ENCODE results near the gene MYADML2.
"Not testable (repeated sequence)": the region's sequence is repeated elsewhere in the genome, so short reads cannot be mapped to it uniquely, and the experiment has no call there.

Gene MYADML2

DNA sequence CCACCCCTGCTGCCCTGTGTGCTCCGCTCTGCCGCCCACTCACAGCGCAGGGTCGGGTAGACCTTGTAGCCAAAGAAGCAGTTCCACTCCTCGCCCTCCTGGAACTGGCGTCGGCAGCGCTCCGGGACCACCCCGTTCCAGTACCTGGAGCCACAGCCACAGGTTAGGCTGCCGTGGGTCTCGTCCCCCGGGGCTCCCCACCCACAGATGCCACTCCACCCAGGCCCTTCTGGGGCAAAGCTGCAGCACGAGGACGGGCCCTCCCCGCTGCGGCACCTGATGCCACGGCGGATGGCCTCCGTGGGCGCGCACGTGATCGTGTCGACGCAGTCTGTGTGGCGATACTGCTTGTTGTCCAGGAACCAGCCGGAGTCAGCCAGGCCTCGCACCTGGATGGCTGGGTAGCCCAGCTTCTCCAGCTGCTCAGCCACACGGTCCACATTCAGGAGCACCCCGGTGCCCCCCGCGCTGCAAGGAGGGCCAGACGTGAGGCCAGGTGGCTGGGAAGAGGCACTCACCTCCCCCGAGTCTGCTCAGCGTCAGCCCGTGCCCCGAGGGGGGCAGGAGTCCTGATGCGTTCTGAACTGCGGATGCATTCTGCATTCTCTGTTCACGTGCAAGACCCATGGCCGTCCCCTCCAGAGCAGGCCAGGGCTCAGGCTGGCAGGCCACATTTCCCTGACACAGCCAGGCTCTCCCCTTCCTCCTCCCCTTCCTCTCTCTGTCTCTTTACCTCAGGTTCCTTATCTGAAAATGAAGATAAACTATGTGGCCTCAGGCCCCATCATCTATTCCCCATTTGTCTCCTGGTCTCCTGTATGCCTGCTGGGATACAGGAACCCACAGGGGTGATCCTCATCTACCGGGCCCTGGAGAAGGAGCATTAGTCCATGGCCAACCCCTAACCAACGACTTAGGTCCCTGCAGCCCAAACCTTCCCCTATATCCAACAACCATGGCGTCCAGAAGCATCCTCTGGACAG, 9.9 kb upstream of the MYADML2 start:
- no peak overlapping the region for H3K27ac ChIP-seq (ENCODE audit: low read depth, low read length)
- H3K4me1 ChIP-seq (ENCODE audit: control insufficient read depth in 1 of 2, insufficient read depth in 2 of 2, low read length in 2 of 2), result no peaks in the 10 kb centered on the region
- no peaks in the 10 kb centered on the region for H3K36me3 ChIP-seq (ENCODE audit: control insufficient read depth in 1 of 2, insufficient read depth in 2 of 2, low read length in 2 of 2)
- H3K27me3 ChIP-seq (ENCODE audit: control insufficient read depth in 1 of 2, insufficient read depth in 2 of 2, low read length in 2 of 2), result peaks cover 14 to 22% of the 10 kb centered on the region in 2 donors
- no peak overlapping the region for H3K4me3 ChIP-seq (ENCODE audit: low read depth in 1 of 2, low read length in 2 of 2)
- no peaks in the 10 kb centered on the region for H3K9me3 ChIP-seq (ENCODE audit: control insufficient read depth in 1 of 2, low read length in 2 of 2)
- H3K9ac ChIP-seq (ENCODE audit: low read depth in 1 of 2, low read length in 2 of 2), result no peak overlapping the region

GRCh38 chr17:81955756-81956544, 8.9 kb upstream of the MYADML2 start:
- H3K27me3 ChIP-seq (ENCODE audit: control insufficient read depth in 1 of 2, insufficient read depth in 2 of 2, low read length in 2 of 2), result peaks cover 14 to 22% of the 10 kb centered on the region in 2 donors
- no peaks in the 10 kb centered on the region for H3K9me3 ChIP-seq (ENCODE audit: control insufficient read depth in 1 of 2, low read length in 2 of 2)
- no peak overlapping the region for H3K4me3 ChIP-seq (ENCODE audit: low read depth in 1 of 2, low read length in 2 of 2)
- no peaks in the 10 kb centered on the region for H3K36me3 ChIP-seq (ENCODE audit: control insufficient read depth in 1 of 2, insufficient read depth in 2 of 2, low read length in 2 of 2)
- no peaks in the 10 kb centered on the region for H3K4me1 ChIP-seq (ENCODE audit: control insufficient read depth in 1 of 2, insufficient read depth in 2 of 2, low read length in 2 of 2)
- no peak overlapping the region for H3K9ac ChIP-seq (ENCODE audit: low read depth in 1 of 2, low read length in 2 of 2)
- no peak overlapping the region for H3K27ac ChIP-seq (ENCODE audit: low read depth, low read length)

DNA sequence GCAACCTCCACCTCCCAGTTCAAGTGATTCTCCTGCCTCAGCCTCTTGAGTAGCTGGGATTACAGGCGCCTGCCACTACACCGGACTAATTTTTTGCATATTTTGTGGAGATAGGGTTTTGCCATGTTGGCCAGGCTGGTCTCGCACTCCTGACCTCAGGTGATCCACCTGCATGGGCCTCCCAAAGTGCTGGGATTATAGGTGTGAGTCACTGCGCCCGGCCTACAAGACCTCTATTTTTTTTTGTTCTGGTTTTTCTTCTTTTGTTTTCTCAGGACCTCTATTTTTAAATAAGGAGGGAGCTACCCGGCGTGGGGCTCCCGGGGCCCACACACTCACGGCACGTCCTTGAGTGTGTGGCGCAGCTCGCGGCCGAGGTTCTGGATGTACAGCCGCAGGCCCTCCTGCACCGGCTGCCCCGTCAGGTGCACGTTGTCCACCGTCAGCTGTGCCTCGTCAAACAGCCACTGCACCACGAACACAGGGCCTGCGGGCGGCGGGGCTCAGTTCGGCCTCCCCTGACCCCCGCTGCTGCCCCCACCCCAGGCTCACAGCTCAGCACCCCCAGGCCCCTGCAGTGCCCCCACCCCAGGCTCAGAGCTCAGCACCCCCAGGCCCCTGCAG, 8.1 kb upstream of the MYADML2 start:
- Histone ChIP-seq H3K9ac (ENCODE audit: low read depth in 1 of 2, low read length in 2 of 2) (no peak overlapping the region), H3K9me3 (ENCODE audit: control insufficient read depth in 1 of 2, low read length in 2 of 2) (no peaks in the 10 kb centered on the region), H3K4me3 (ENCODE audit: low read depth in 1 of 2, low read length in 2 of 2) (no peak overlapping the region), H3K27ac (ENCODE audit: low read depth, low read length) (no peak overlapping the region), H3K27me3 (ENCODE audit: control insufficient read depth in 1 of 2, insufficient read depth in 2 of 2, low read length in 2 of 2) (peaks cover 14 to 16% of the 10 kb centered on the region in 2 donors), H3K36me3 (ENCODE audit: control insufficient read depth in 1 of 2, insufficient read depth in 2 of 2, low read length in 2 of 2) (no peaks in the 10 kb centered on the region), H3K4me1 (ENCODE audit: control insufficient read depth in 1 of 2, insufficient read depth in 2 of 2, low read length in 2 of 2) (no peaks in the 10 kb centered on the region)

DNA sequence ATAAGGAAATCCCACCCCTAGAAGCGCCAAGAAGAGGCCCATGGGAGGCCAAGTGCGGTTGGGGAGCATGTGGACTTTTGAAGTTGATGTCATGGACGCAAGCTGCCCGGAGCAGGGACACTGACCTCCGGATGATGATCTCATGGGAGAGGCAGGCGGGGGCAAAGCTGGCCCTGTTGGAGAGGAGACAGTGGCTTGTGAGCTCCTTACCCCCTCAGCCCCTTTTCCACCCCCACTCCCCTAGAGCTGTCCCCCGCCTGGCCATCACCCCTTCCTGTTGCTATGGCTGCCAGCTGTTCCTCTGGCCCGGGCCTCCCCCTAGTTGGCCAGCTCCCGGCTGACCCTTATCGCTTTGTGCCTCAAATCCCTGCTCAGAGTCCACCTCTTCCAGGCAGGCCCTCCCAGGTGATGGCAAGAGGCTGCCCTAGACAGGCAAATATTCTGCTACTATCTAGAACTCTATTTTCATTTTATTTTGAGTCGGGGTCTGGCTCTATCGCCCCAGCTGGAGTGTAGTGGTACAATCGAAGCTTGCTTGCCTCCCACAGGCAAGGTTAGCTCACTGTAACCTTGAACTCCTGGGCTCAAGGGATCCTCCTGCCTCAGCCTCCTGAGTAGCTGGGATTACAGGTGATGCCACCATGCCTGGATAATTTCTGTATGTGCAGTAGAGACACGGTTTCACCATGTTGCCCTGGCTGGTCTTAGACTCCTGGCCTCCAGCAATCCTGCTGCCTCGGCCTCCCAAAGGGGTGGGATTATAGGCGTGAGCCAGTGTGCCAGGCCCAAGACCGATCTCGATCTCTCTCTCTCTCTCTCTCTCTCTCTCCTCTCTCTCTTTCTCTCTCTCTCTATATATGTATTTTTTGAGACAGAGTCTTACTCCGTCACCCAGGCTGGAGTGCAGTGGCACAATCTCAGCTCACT, 7.4 kb upstream of the MYADML2 start:
- Histone ChIP-seq H3K4me3 (ENCODE audit: low read depth in 1 of 2, low read length in 2 of 2) (no peak overlapping the region), H3K36me3 (ENCODE audit: control insufficient read depth in 1 of 2, insufficient read depth in 2 of 2, low read length in 2 of 2) (no peaks in the 10 kb centered on the region), H3K9me3 (ENCODE audit: control insufficient read depth in 1 of 2, low read length in 2 of 2) (no peaks in the 10 kb centered on the region), H3K27ac (ENCODE audit: low read depth, low read length) (no peak overlapping the region), H3K9ac (ENCODE audit: low read depth in 1 of 2, low read length in 2 of 2) (no peak overlapping the region), H3K4me1 (ENCODE audit: control insufficient read depth in 1 of 2, insufficient read depth in 2 of 2, low read length in 2 of 2) (no peaks in the 10 kb centered on the region), H3K27me3 (ENCODE audit: control insufficient read depth in 1 of 2, insufficient read depth in 2 of 2, low read length in 2 of 2) (peaks cover 14 to 15% of the 10 kb centered on the region in 2 donors)

DNA sequence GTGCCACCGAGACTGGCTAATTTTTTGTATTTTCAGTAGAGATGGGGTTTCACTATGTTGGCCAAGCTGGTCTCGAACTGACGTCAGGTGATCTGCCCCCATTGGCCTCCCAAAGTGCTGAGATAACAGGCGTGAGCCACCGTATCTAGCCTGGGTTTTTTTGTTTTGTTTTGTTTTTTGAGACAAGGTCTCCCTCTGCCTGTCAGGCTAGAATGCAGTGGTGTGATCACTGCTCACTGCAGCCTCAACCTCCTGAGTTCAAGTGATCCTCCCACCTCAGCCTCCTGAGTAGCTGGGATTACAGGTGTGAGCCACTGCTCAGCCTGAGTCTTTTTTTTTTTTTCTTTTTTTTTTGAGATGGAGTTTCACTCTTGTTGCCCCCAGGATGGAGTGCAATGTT, 6.4 kb upstream of the MYADML2 start:
- H3K4me1 ChIP-seq (ENCODE audit: control insufficient read depth in 1 of 2, insufficient read depth in 2 of 2, low read length in 2 of 2); H3K9ac ChIP-seq (ENCODE audit: low read depth in 1 of 2, low read length in 2 of 2); H3K36me3 ChIP-seq (ENCODE audit: control insufficient read depth in 1 of 2, insufficient read depth in 2 of 2, low read length in 2 of 2); H3K4me3 ChIP-seq (ENCODE audit: low read depth in 1 of 2, low read length in 2 of 2); H3K27ac ChIP-seq (ENCODE audit: low read depth, low read length); H3K27me3 ChIP-seq (ENCODE audit: control insufficient read depth in 1 of 2, insufficient read depth in 2 of 2, low read length in 2 of 2); H3K9me3 ChIP-seq (ENCODE audit: control insufficient read depth in 1 of 2, low read length in 2 of 2): not testable (repeated sequence)

GRCh38 chr17:81952792-81953228, 5.8 kb upstream of the MYADML2 start:
- H3K4me3 ChIP-seq (ENCODE audit: low read depth in 1 of 2, low read length in 2 of 2), result no peak overlapping the region
- no peaks in the 10 kb centered on the region for H3K4me1 ChIP-seq (ENCODE audit: control insufficient read depth in 1 of 2, insufficient read depth in 2 of 2, low read length in 2 of 2)
- no peaks in the 10 kb centered on the region for H3K9me3 ChIP-seq (ENCODE audit: control insufficient read depth in 1 of 2, low read length in 2 of 2)
- peaks cover 0 to under 1% of the 10 kb centered on the region in 2 donors for H3K27me3 ChIP-seq (ENCODE audit: control insufficient read depth in 1 of 2, insufficient read depth in 2 of 2, low read length in 2 of 2)
- no peak overlapping the region for H3K9ac ChIP-seq (ENCODE audit: low read depth in 1 of 2, low read length in 2 of 2)
- H3K36me3 ChIP-seq (ENCODE audit: control insufficient read depth in 1 of 2, insufficient read depth in 2 of 2, low read length in 2 of 2), result no peaks in the 10 kb centered on the region
- H3K27ac ChIP-seq (ENCODE audit: low read depth, low read length), result no peak overlapping the region

DNA sequence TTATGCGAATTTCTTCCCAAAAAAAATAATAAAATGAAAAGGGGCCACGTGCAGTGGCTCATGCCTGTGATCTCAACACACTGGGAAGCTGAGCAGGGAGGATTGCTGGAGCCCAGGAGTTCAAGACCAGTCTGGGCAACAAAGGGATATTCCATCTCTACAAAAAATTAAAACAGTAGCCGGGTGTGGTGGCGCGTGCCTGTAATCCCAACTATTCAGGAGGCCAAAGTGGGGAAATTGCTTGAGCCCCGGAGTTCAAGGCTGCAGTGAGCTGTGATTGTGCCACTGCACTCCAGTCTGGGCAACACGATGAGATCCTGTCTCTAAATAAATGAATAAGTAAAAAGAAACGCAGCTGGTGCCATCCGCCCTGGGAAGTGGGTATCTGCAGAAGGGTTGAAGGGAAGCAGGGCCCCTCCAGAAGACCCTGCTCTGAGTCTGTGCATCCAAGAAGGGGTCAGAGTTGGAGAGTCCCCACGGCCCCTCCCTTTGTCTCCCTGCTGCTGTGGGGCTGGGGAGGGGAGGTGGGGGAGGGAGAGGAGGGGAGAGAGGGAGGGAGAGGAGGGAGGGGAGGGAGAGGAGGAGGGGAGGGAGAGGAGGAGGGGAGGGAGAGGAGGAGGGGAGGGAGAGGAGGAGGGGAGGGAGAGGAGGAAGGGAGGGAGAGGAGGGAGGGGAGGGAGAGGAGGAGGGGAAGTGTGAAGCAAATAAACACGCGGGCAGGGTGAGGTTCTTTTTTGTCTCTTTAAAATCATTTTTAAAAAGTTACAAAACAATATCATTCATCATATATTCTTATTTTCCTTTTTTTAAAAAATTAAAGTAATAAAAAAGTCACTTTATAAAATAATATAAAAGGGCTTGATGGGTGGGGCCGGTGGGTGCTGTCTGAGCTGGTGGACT, 5.0 kb upstream of the MYADML2 start:
- H3K9ac ChIP-seq (ENCODE audit: low read depth in 1 of 2, low read length in 2 of 2), result no peak overlapping the region
- H3K4me3 ChIP-seq (ENCODE audit: low read depth in 1 of 2, low read length in 2 of 2), result no peak overlapping the region
- H3K9me3 ChIP-seq (ENCODE audit: control insufficient read depth in 1 of 2, low read length in 2 of 2), result no peaks in the 10 kb centered on the region
- H3K4me1 ChIP-seq (ENCODE audit: control insufficient read depth in 1 of 2, insufficient read depth in 2 of 2, low read length in 2 of 2), result no peaks in the 10 kb centered on the region
- H3K27ac ChIP-seq (ENCODE audit: low read depth, low read length), result no peak overlapping the region
- no peaks in the 10 kb centered on the region for H3K36me3 ChIP-seq (ENCODE audit: control insufficient read depth in 1 of 2, insufficient read depth in 2 of 2, low read length in 2 of 2)
- H3K27me3 ChIP-seq (ENCODE audit: control insufficient read depth in 1 of 2, insufficient read depth in 2 of 2, low read length in 2 of 2), result no peaks in the 10 kb centered on the region

DNA sequence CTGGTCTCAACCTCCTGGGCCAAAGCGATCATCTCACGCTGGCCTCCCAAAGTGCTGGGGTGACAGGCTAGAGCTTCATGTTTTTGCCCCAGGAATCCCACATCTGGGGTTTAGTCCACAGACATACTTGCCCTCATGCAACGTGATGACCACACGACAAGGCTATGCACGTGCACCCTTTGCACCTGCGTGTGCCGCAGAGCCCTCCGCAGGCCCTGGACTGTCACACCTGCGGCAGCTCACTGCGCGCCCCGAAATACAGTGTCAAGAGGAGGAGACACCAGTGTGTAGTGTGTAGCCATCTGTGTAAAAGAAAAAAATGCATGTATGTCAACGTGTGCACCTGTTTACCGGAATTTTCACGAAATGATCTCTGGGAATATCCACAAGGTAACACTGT, 3.5 kb upstream of the MYADML2 start:
- no peak overlapping the region for H3K4me3 ChIP-seq (ENCODE audit: low read depth in 1 of 2, low read length in 2 of 2)
- no peaks in the 10 kb centered on the region for H3K27me3 ChIP-seq (ENCODE audit: control insufficient read depth in 1 of 2, insufficient read depth in 2 of 2, low read length in 2 of 2)

More for the DNA sequence above, 3.5 kb upstream of the MYADML2 start:
- no peaks in the 10 kb centered on the region for H3K9me3 ChIP-seq (ENCODE audit: control insufficient read depth in 1 of 2, low read length in 2 of 2)
- H3K4me1 ChIP-seq (ENCODE audit: control insufficient read depth in 1 of 2, insufficient read depth in 2 of 2, low read length in 2 of 2), result no peaks in the 10 kb centered on the region
- H3K36me3 ChIP-seq (ENCODE audit: control insufficient read depth in 1 of 2, insufficient read depth in 2 of 2, low read length in 2 of 2), result no peaks in the 10 kb centered on the region
- no peak overlapping the region for H3K27ac ChIP-seq (ENCODE audit: low read depth, low read length)
- no peak overlapping the region for H3K9ac ChIP-seq (ENCODE audit: low read depth in 1 of 2, low read length in 2 of 2)

Data from duodenal mucosa (tissue), 2 donors.